B cell (primary cell): Measurements from ENCODE around the gene PLCG2. TPM values are rescaled to one million over a fixed set of nuclear protein-coding genes. Genes with fewer than 3 reads are reported as not detected.
A peak's percentile ranks its signal among the peaks of the same experiment; 100 is the strongest.
"Not testable (repeated sequence)": the region's sequence is repeated elsewhere in the genome, so short reads cannot be mapped to it uniquely, and the experiment has no call there.

ENCODE experiments used
- ATAC-seq: fragments of 200-7000 bp; cut with Tn5 transposase; one replicate; pipeline ENCODE4 v1.10.0; 2021; ENCODE audit warnings: low read depth, mild to moderate bottlenecking, moderate number of reproducible peaks, moderate library complexity
- CTCF ChIA-PET: fragments of 350-600 bp; sonication (Branson Sonifier 250); formaldehyde crosslinking; loops from one replicate; lab custom pipeline; 2021; ENCODE audit warnings: antibody characterized with exemption, inconsistent platforms; lab: Charles Lee
- POLR2A ChIA-PET: fragments of 350-600 bp; sonication (Branson Sonifier 250); formaldehyde crosslinking; loops from one replicate; lab custom pipeline; 2021; ENCODE audit warnings: antibody characterized with exemption; lab: Charles Lee
- DNase-seq: peaks from one replicate; pipeline ENCODE4 v3.0.0; 2013
- H2AFZ ChIP-seq: 2 replicates; pipeline ENCODE4 v1.6.1; 2012; ENCODE audit warnings: mild to moderate bottlenecking, low read depth, low read length; ENCODE audit not compliant: insufficient read depth, poor library complexity, severe bottlenecking
- H3K27ac ChIP-seq, 2 donors: 1 replicate in 1 of 2; 2 replicates in 1 of 2; pipeline ENCODE4 v1.5.1; 2012 to 2013; ENCODE audit warnings: low read length in 2 of 2, mild to moderate bottlenecking in 2 of 2, moderate library complexity in 1 of 2
- H3K27me3 ChIP-seq, 4 experiments: fragments of 200-600 bp in 1 of 4; sonication (generic) in 1 of 4; replicated peaks in 1 of 4; 1 replicate in 2 of 4; 2 replicates in 2 of 4; pipeline versions ENCODE4 v1.6.1 to v1.7.0; 2013 to 2016; ENCODE audit warnings: low read length in 3 of 4, mild to moderate bottlenecking in 2 of 4, mixed read lengths in 1 of 4, moderate library complexity in 1 of 4; ENCODE audit not compliant: insufficient read depth in 4 of 4, control insufficient read depth in 3 of 4; ENCODE audit errors: control extremely low read depth in 1 of 4
- H3K36me3 ChIP-seq, 2 experiments: replicated peaks in 1 of 2; 1 replicate in 1 of 2; 2 replicates in 1 of 2; pipeline versions ENCODE4 v1.6.1 to v1.7.1; 2013; ENCODE audit warnings: low read length in 1 of 2; ENCODE audit not compliant: insufficient read depth in 2 of 2, control insufficient read depth in 1 of 2; ENCODE audit errors: control extremely low read depth in 1 of 2, extremely low read depth in 1 of 2
- H3K4me1 ChIP-seq, 2 donors: fragments of 200-600 bp in 1 of 2; sonication (generic) in 1 of 2; 1 replicate in 1 of 2; 2 replicates in 1 of 2; pipeline versions ENCODE4 v1.5.1 to v1.6.1; 2013 to 2017; ENCODE audit warnings: low read length in 2 of 2; ENCODE audit not compliant: control insufficient read depth in 2 of 2, insufficient read depth in 2 of 2
- H3K4me2 ChIP-seq: replicated peaks from 2 replicates; pipeline ENCODE3; 2012; ENCODE audit warnings: mild to moderate bottlenecking, low read depth, low read length; ENCODE audit not compliant: poor library complexity, severe bottlenecking
- H3K4me3 ChIP-seq, 5 experiments: fragments of 200-600 bp in 1 of 5; sonication (generic) in 1 of 5; 1 replicate in 3 of 5; 2 replicates in 2 of 5; pipeline versions ENCODE4 v1.5.1 to v1.7.0; 2011 to 2016; ENCODE audit warnings: low read length in 4 of 5, mild to moderate bottlenecking in 4 of 5, low read depth in 2 of 5, control low read depth in 1 of 5, moderate library complexity in 1 of 5; ENCODE audit not compliant: insufficient read depth in 1 of 5; ENCODE audit errors: control extremely low read depth in 1 of 5, extremely low read depth in 1 of 5
- H3K79me2 ChIP-seq: fragments of 200-600 bp; sonication (generic); one replicate; pipeline ENCODE4 v1.6.0; 2016; ENCODE audit warnings: low read length; ENCODE audit not compliant: control insufficient read depth, insufficient read depth
- H3K9ac ChIP-seq: fragments of 200-600 bp; sonication (generic); 2 replicates; pipeline ENCODE4 v1.6.1; 2017; ENCODE audit warnings: mild to moderate bottlenecking, low read length, moderate library complexity
- H3K9me3 ChIP-seq, 3 donors: one replicate each; pipeline versions ENCODE4 v1.6.1 to v1.7.1; 2013; ENCODE audit warnings: low read length in 2 of 3; ENCODE audit not compliant: control insufficient read depth in 2 of 3, insufficient read depth in 1 of 3; ENCODE audit errors: control extremely low read depth in 1 of 3
- H4K20me1 ChIP-seq: 2 replicates; pipeline ENCODE4 v1.6.0; 2012; ENCODE audit warnings: mild to moderate bottlenecking, low read length; ENCODE audit not compliant: insufficient read depth, control insufficient read depth, poor library complexity, severe bottlenecking
- H3K27ac Mint-ChIP-seq: one replicate; pipeline ENCODE4 v1.8.0; 2021; ENCODE audit warnings: mixed read lengths
- H3K27me3 Mint-ChIP-seq: one replicate; pipeline ENCODE4 v1.8.0; 2021; ENCODE audit warnings: mixed read lengths
- H3K4me1 Mint-ChIP-seq: one replicate; pipeline ENCODE4 v1.8.0; 2021; ENCODE audit warnings: mixed read lengths
- H3K4me3 Mint-ChIP-seq: one replicate; pipeline ENCODE4 v1.8.0; 2021; ENCODE audit warnings: mixed read lengths
- H3K9me3 Mint-ChIP-seq: one replicate; pipeline ENCODE4 v1.8.0; 2022; ENCODE audit warnings: mixed read lengths; ENCODE audit not compliant: insufficient read depth
- EZH2 ChIP-seq: IDR thresholded peaks from 2 replicates; pipeline ENCODE4 v1.6.1; 2012; ENCODE audit warnings: borderline replicate concordance, low read depth, mild to moderate bottlenecking, moderate library complexity, low read length; ENCODE audit not compliant: insufficient read depth, poor library complexity, severe bottlenecking
- WGBS: methylation state at CpG from one replicate; pipeline ENCODE4 v1.1.5; 2013; ENCODE audit warnings: missing lambda C conversion rate; ENCODE audit not compliant: insufficient coverage; 5-methylcytosine and 5-hydroxymethylcytosine counted together
- intact Hi-C: fragments of 100-400 bp; cut with micrococcal nuclease; formaldehyde crosslinking; loops from one replicate; pipeline ENCODE4 v1.10.0; 2022
- polyA plus RNA-seq: library from polyadenylated mRNA; depleted of rRNA; stranded (reverse); fragments of >200 nt; gene quantifications from 2 replicates; pipeline ENCODE4 v1.2.3, GENCODE V29; 2012
- total RNA-seq, 2 donors: library from RNA; stranded (reverse); fragments of 120-200 nt in 1 of 2; gene quantifications; 1 replicate in 1 of 2; 2 replicates in 1 of 2; pipeline versions ENCODE4 v1.2.3 to v1.2.4, GENCODE V29; 2013 to 2022
- TF ChIP-seq, protein P1 (sequence below): fragments of 200-600 bp; IDR thresholded peaks from one replicate; pipeline ENCODE4 v1.8.0; 2022; ENCODE audit warnings: antibody characterized with exemption, mild to moderate bottlenecking

PLCG2 gene
- total and polyA plus RNA-seq, 2 donors (not counting 1 experiment from before 2014, with no cell fraction given), result 194 to 812 TPM

DNA sequence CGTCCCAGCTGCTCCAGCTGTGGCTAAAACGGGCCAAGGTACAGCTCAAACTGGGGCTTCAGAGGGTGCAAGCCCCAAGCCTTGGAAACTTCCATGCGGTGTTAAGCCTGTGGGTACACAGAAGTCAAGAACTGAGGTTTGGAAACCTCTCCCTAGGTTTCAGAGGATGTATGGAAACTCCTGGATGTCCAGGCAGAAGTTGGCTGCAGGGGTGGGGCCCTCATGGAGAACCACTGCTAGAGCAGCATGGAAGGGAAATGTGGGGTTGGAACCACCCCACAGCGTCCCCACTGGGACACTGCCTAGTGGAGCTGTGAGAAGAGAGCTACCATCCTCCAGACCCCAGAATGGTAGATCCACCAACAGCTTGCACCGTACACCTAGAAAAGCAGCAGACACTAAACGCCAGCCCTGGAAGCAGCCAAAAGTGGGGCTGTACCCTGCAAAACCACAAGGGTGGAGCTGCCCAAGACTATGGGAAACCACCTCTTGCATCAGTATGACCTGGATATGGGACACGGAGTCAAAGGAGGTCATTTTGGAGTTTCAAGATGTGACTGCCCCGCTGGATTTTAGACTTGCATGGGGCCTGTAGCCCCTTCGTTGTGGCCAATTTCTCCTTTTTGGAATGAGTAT lies 230.0 kb downstream of the PLCG2 start:
- peaks cover 0 to 20% (median 16%) of the 10 kb centered on the region in 3 donors for H3K9me3 ChIP-seq
- H3K27me3 ChIP-seq, result no peaks in the 10 kb centered on the region
- peak; percentile 9 for DNase-seq
- H3K4me2 ChIP-seq, result no peak overlapping the region
- ChIA-PET CTCF (no interaction called here), POLR2A (no interaction called here)
- ATAC-seq, result no peak
- no peaks in the 10 kb centered on the region for H4K20me1 ChIP-seq
- no peaks in the 10 kb centered on the region for H3K79me2 ChIP-seq
- intact Hi-C loops, result no loop called here
- H3K4me3 Mint-ChIP-seq, result peak overlapping the region; percentile 49
- peaks cover 12% of the 10 kb centered on the region for H3K9me3 Mint-ChIP-seq
- no peak overlapping the region for H3K9ac ChIP-seq
- no peak overlapping the region for H3K4me3 ChIP-seq
- TF ChIP-seq, protein P1, sequence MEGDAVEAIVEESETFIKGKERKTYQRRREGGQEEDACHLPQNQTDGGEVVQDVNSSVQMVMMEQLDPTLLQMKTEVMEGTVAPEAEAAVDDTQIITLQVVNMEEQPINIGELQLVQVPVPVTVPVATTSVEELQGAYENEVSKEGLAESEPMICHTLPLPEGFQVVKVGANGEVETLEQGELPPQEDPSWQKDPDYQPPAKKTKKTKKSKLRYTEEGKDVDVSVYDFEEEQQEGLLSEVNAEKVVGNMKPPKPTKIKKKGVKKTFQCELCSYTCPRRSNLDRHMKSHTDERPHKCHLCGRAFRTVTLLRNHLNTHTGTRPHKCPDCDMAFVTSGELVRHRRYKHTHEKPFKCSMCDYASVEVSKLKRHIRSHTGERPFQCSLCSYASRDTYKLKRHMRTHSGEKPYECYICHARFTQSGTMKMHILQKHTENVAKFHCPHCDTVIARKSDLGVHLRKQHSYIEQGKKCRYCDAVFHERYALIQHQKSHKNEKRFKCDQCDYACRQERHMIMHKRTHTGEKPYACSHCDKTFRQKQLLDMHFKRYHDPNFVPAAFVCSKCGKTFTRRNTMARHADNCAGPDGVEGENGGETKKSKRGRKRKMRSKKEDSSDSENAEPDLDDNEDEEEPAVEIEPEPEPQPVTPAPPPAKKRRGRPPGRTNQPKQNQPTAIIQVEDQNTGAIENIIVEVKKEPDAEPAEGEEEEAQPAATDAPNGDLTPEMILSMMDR, result no peak
- TF ChIP-seq EZH2, result no peak
- WGBS, result 93% methylated on average over 8 of the region's 9 CpGs
- no peak overlapping the region for H3K27ac Mint-ChIP-seq
- peaks cover 18% of the 10 kb centered on the region for H3K4me1 Mint-ChIP-seq
- H3K27ac ChIP-seq, result no peak overlapping the region
- H3K4me1 ChIP-seq, result peaks cover 6 to 10% of the 10 kb centered on the region in 2 donors
- H2AFZ ChIP-seq, result no peak overlapping the region
- H3K36me3 ChIP-seq, result peaks cover 0 to 8% of the 10 kb centered on the region in 2 experiments
- H3K27me3 Mint-ChIP-seq, result peaks cover 5% of the 10 kb centered on the region

- peaks cover 0 to 20% (median 18%) of the 10 kb centered on the region in 3 donors for H3K9me3 ChIP-seq
- H2AFZ ChIP-seq, H3K27me3 Mint-ChIP-seq, DNase-seq, H3K79me2 ChIP-seq, H3K4me2 ChIP-seq, H3K36me3 ChIP-seq, ATAC-seq, H3K4me3 ChIP-seq, CTCF ChIA-PET, H3K27ac ChIP-seq, H3K9ac ChIP-seq, intact Hi-C loops, H3K4me1 ChIP-seq, POLR2A ChIA-PET, H4K20me1 ChIP-seq, H3K27me3 ChIP-seq, H3K27ac Mint-ChIP-seq: not testable (repeated sequence)
- Mint-ChIP-seq H3K4me1 (peaks cover 18% of the 10 kb centered on the region), H3K9me3 (peaks cover 12% of the 10 kb centered on the region), H3K4me3 (peak overlapping the region; percentile 49)
- WGBS, result no CpG with 5 or more reads among the region's 4 CpGs
Observed at GRCh38 chr16:82009789-82010188, 230.7 kb downstream of the PLCG2 start.
